GM23338 (cell line): ENCODE results near the gene PPP1CC.

Experiments
- CREB1 ChIP-seq: fragments of 250-450 bp; sonication (Bioruptor Pico); IDR thresholded peaks from 2 replicates; pipeline ENCODE4 v1.5.0; 2020; ENCODE audit warnings: low read depth, mild to moderate bottlenecking, moderate library complexity
- ETS1 ChIP-seq: IDR thresholded peaks from 2 replicates; pipeline ENCODE4 v1.6.1; 2016; ENCODE audit warnings: antibody characterized with exemption
- EZH2 ChIP-seq: fragments of 200-600 bp; sonication (generic); IDR thresholded peaks from one replicate; pipeline ENCODE4 v1.8.0; 2017; ENCODE audit warnings: antibody characterized with exemption, mild to moderate bottlenecking, low read depth; ENCODE audit not compliant: unreplicated experiment
- EZH2phosphoT487 ChIP-seq: fragments of 200-600 bp; sonication (generic); IDR thresholded peaks from one replicate; pipeline ENCODE4 v1.8.1; 2018; ENCODE audit warnings: antibody characterized with exemption; ENCODE audit not compliant: unreplicated experiment
- NANOG ChIP-seq: IDR thresholded peaks from 2 replicates; pipeline ENCODE4 v1.6.1; 2016; ENCODE audit warnings: antibody characterized with exemption, borderline replicate concordance
- POLR2AphosphoS5 ChIP-seq: IDR thresholded peaks from 2 replicates; pipeline ENCODE4 v1.6.1; 2016; ENCODE audit warnings: antibody characterized with exemption, low read depth
- REST ChIP-seq: IDR thresholded peaks from one replicate; pipeline ENCODE4 v1.6.1; 2018; ENCODE audit warnings: antibody characterized with exemption; ENCODE audit not compliant: unreplicated experiment
- STAT1 ChIP-seq: IDR thresholded peaks from one replicate; pipeline ENCODE4 v1.6.1; 2016; ENCODE audit warnings: antibody characterized with exemption; ENCODE audit not compliant: unreplicated experiment
- ZNF114 ChIP-seq: fragments of 250-450 bp; sonication (Bioruptor Pico); IDR thresholded peaks from 2 replicates; pipeline ENCODE4 v1.5.0; 2020; ENCODE audit warnings: mild to moderate bottlenecking, moderate library complexity
- ZNF331 ChIP-seq: fragments of 250-450 bp; sonication (Bioruptor Pico); IDR thresholded peaks from 2 replicates; pipeline ENCODE4 v1.5.0; 2020; ENCODE audit warnings: low read depth, mild to moderate bottlenecking, moderate library complexity
- TF ChIP-seq, protein P1 (sequence below), 2 experiments: fragments of 200-600 bp in 1 of 2; sonication (generic) in 1 of 2; conservative IDR thresholded peaks; 2 replicates each; pipeline versions ENCODE4 v1.5.1 to v1.6.1; 2016 to 2017; ENCODE audit warnings: antibody characterized with exemption in 2 of 2, low read depth in 2 of 2, mild to moderate bottlenecking in 2 of 2, moderate library complexity in 1 of 2

DNA sequence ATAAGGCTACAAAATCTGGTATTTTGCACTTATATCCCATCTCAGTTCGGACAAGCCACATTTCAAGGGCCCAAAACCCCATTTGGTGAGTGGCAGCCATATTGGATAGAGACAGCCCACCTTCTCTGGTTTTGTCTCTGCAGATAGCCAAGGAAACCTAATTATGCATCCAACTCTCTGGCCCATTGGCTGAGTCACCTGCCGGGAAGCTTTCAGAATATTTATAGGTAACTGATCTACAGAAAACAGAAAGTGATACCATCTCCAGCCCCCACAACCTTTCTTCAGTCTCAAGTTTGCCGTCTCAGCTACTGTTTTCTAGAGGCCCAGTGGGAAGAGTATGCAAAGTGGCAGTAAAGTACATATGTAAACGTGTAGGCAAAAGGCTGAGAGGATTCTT is 33.7 kb upstream of the PPP1CC start:
- TF ChIP-seq, protein P1, sequence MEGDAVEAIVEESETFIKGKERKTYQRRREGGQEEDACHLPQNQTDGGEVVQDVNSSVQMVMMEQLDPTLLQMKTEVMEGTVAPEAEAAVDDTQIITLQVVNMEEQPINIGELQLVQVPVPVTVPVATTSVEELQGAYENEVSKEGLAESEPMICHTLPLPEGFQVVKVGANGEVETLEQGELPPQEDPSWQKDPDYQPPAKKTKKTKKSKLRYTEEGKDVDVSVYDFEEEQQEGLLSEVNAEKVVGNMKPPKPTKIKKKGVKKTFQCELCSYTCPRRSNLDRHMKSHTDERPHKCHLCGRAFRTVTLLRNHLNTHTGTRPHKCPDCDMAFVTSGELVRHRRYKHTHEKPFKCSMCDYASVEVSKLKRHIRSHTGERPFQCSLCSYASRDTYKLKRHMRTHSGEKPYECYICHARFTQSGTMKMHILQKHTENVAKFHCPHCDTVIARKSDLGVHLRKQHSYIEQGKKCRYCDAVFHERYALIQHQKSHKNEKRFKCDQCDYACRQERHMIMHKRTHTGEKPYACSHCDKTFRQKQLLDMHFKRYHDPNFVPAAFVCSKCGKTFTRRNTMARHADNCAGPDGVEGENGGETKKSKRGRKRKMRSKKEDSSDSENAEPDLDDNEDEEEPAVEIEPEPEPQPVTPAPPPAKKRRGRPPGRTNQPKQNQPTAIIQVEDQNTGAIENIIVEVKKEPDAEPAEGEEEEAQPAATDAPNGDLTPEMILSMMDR (conservative IDR thresholded peaks at IDR 0.05; ENCODE audit: low read depth in 2 of 2): no peak
- TF ChIP-seq POLR2AphosphoS5 (no peak), EZH2 (no peak), EZH2phosphoT487 (no peak), NANOG (no peak), ETS1 (no peak), REST (no peak), STAT1 (no peak), CREB1 (CRISPR knock-in tag) (no peak), ZNF331 (CRISPR knock-in tag) (no peak), ZNF114 (CRISPR knock-in tag) (no peak)
